CD8-positive, alpha-beta memory T cell (primary cell): Measurements from ENCODE around the gene RBP5. TPM values are rescaled to one million over a fixed set of nuclear protein-coding genes. Genes with fewer than 3 reads are reported as not detected.

Experiments used
- CTCF ChIA-PET: fragments of 350-600 bp; sonication (Branson Sonifier 250); formaldehyde crosslinking; loops from one replicate; lab custom pipeline; 2021; ENCODE audit warnings: antibody characterized with exemption; lab: Charles Lee
- POLR2A ChIA-PET: fragments of 350-600 bp; sonication (Branson Sonifier 250); formaldehyde crosslinking; loops from one replicate; lab custom pipeline; 2021; ENCODE audit warnings: antibody characterized with exemption; lab: Charles Lee
- DNase-seq, 5 donors: peaks; one replicate each; pipeline versions ENCODE4 v3.0.0 to v3.0.0-alpha.2; 2020 to 2022; ENCODE audit warnings: mixed read lengths in 1 of 5
- H3K27ac ChIP-seq: one replicate; pipeline ENCODE4 v1.7.0; 2013; ENCODE audit warnings: low read depth, mild to moderate bottlenecking, low read length, moderate library complexity
- H3K27me3 ChIP-seq: 2 replicates; pipeline ENCODE4 v1.7.0; 2013; ENCODE audit warnings: low read length, mild to moderate bottlenecking; ENCODE audit not compliant: insufficient read depth, poor library complexity, severe bottlenecking
- H3K36me3 ChIP-seq: 2 replicates; pipeline ENCODE4 v1.7.0; 2013; ENCODE audit warnings: mild to moderate bottlenecking, low read length, moderate library complexity; ENCODE audit not compliant: insufficient read depth
- H3K4me1 ChIP-seq: 2 replicates; pipeline ENCODE4 v1.7.0; 2013; ENCODE audit warnings: mild to moderate bottlenecking, low read length, moderate library complexity; ENCODE audit not compliant: insufficient read depth
- H3K4me3 ChIP-seq: 2 replicates; pipeline ENCODE4 v1.7.0; 2013; ENCODE audit warnings: mild to moderate bottlenecking, low read length
- H3K9me3 ChIP-seq: 2 replicates; pipeline ENCODE4 v1.7.0; 2013; ENCODE audit warnings: mild to moderate bottlenecking, low read length
- H3K27ac Mint-ChIP-seq, 8 donors: one replicate each; pipeline ENCODE4 v1.8.0; 2020 to 2021; ENCODE audit warnings: mixed read lengths in 8 of 8, mild to moderate bottlenecking in 6 of 8, inconsistent platforms in 3 of 8, moderate library complexity in 3 of 8
- H3K27me3 Mint-ChIP-seq, 2 donors: one replicate each; pipeline ENCODE4 v1.8.0; 2020 to 2021; ENCODE audit warnings: mixed read lengths in 2 of 2, mild to moderate bottlenecking in 1 of 2, moderate library complexity in 1 of 2
- H3K36me3 Mint-ChIP-seq, 3 donors: one replicate each; pipeline ENCODE4 v1.8.0; 2020 to 2021; ENCODE audit warnings: mixed read lengths in 3 of 3, inconsistent platforms in 1 of 3, mild to moderate bottlenecking in 1 of 3
- H3K4me1 Mint-ChIP-seq, 3 donors: one replicate each; pipeline ENCODE4 v1.8.0; 2020 to 2021; ENCODE audit warnings: mixed read lengths in 3 of 3, inconsistent platforms in 1 of 3, mild to moderate bottlenecking in 1 of 3
- H3K4me3 Mint-ChIP-seq, 7 donors: one replicate each; pipeline ENCODE4 v1.8.0; 2020 to 2021; ENCODE audit warnings: mixed read lengths in 7 of 7, mild to moderate bottlenecking in 6 of 7, moderate library complexity in 4 of 7, inconsistent platforms in 2 of 7
- H3K9me3 Mint-ChIP-seq, 5 donors: one replicate each; pipeline ENCODE4 v1.8.0; 2020 to 2022; ENCODE audit warnings: mixed read lengths in 5 of 5, mild to moderate bottlenecking in 3 of 5, moderate library complexity in 2 of 5, inconsistent platforms in 1 of 5
- polyA plus RNA-seq: library from polyadenylated mRNA; unstranded; fragments of 300-500 nt; fragmentation: Illumina TruSeq; gene quantifications from one replicate; pipeline ENCODE4 v1.2.3, GENCODE V29; 2021
- total RNA-seq, 2 experiments: library from RNA; stranded (reverse); gene quantifications; one replicate each; pipeline ENCODE4 v1.2.3, GENCODE V29; 2021

Gene RBP5
- total and polyA plus RNA-seq, 3 experiments from 2014 or later = 0.31 TPM; not detected in 2

GRCh38 chr12:7144414-7145120 is 15.9 kb upstream of the RBP5 start:
- ChIA-PET POLR2A (no interaction called here), CTCF (interaction anchor here (0.7 to 1.8 kb wide), 11 partner anchors 9 to 273 kb away, joined by 3 to 9 read pairs (median 4); partner anchors contain the start of genes C12orf57, C1R, C1RL and RNU7-1)
- no peak overlapping the region for H3K4me3 ChIP-seq
- no peaks in the 10 kb centered on the region for H3K4me1 ChIP-seq
- no peak overlapping the region for H3K27ac ChIP-seq
- peak in 2 of 5 donors; percentile 13 to 17 for DNase-seq
- H3K36me3 ChIP-seq = peaks cover 22% of the 10 kb centered on the region
- Mint-ChIP-seq H3K27me3 (no peaks in the 10 kb centered on the region), H3K36me3 (peaks cover 0 to 84% (median 27%) of the 10 kb centered on the region in 3 donors), H3K9me3 (no peaks in the 10 kb centered on the region), H3K4me1 (peaks cover 1 to 6% (median 3%) of the 10 kb centered on the region in 3 donors), H3K4me3 (no peak overlapping the region), H3K27ac (peak overlapping the region in 1 of 8 donors; percentile 75)
- no peaks in the 10 kb centered on the region for H3K9me3 ChIP-seq
- no peaks in the 10 kb centered on the region for H3K27me3 ChIP-seq

GRCh38 chr12:7143564-7143963 is 14.9 kb upstream of the RBP5 start:
- H3K36me3 ChIP-seq = peaks cover 14% of the 10 kb centered on the region
- no peaks in the 10 kb centered on the region for H3K27me3 ChIP-seq
- peaks cover 1 to 6% (median 3%) of the 10 kb centered on the region in 3 donors for H3K4me1 Mint-ChIP-seq
- no peaks in the 10 kb centered on the region for H3K4me1 ChIP-seq
- H3K4me3 Mint-ChIP-seq = no peak overlapping the region
- H3K27ac ChIP-seq = no peak overlapping the region
- H3K36me3 Mint-ChIP-seq = peaks cover 5 to 82% (median 29%) of the 10 kb centered on the region in 3 donors
- H3K27me3 Mint-ChIP-seq = no peaks in the 10 kb centered on the region
- no peaks in the 10 kb centered on the region for H3K9me3 ChIP-seq
- ChIA-PET CTCF (interaction anchor here (1.2 to 1.7 kb wide), 3 partner anchors 10 to 272 kb away, joined by 3 to 4 read pairs (median 4); no protein-coding TSS in a partner anchor), POLR2A (no interaction called here)
- H3K9me3 Mint-ChIP-seq = no peaks in the 10 kb centered on the region
- H3K4me3 ChIP-seq = no peak overlapping the region
- no peak for DNase-seq
- H3K27ac Mint-ChIP-seq = peak overlapping the region in 1 of 8 donors; percentile 10

- Mint-ChIP-seq H3K9me3 (no peaks in the 10 kb centered on the region), H3K36me3 (peaks cover 5 to 82% (median 31%) of the 10 kb centered on the region in 3 donors), H3K27ac (no peak overlapping the region), H3K4me1 (peaks cover 1 to 6% (median 3%) of the 10 kb centered on the region in 3 donors), H3K27me3 (no peaks in the 10 kb centered on the region), H3K4me3 (peak overlapping the region in 1 of 7 donors; percentile 17)
- no peaks in the 10 kb centered on the region for H3K4me1 ChIP-seq
- no peaks in the 10 kb centered on the region for H3K9me3 ChIP-seq
- CTCF ChIA-PET = interaction anchor here (0.6 to 1.2 kb wide), 3 partner anchors 10 to 52 kb away, joined by 3 read pairs; no protein-coding TSS in a partner anchor
- H3K4me3 ChIP-seq = no peak overlapping the region
- no peak for DNase-seq
- POLR2A ChIA-PET = no interaction called here
- H3K36me3 ChIP-seq = peaks cover 8% of the 10 kb centered on the region
- no peaks in the 10 kb centered on the region for H3K27me3 ChIP-seq
- no peak overlapping the region for H3K27ac ChIP-seq
Observed at GRCh38 chr12:7142809-7143465, 14.2 kb upstream of the RBP5 start.

GRCh38 chr12:7142056-7142644 is 13.5 kb upstream of the RBP5 start:
- Histone ChIP-seq H3K4me3 (no peak overlapping the region), H3K27ac (no peak overlapping the region), H3K27me3 (no peaks in the 10 kb centered on the region), H3K4me1 (no peaks in the 10 kb centered on the region), H3K36me3 (peaks cover 8% of the 10 kb centered on the region), H3K9me3 (no peaks in the 10 kb centered on the region)
- Mint-ChIP-seq H3K4me1 (peaks cover 1 to 10% (median 3%) of the 10 kb centered on the region in 3 donors), H3K9me3 (no peaks in the 10 kb centered on the region), H3K27me3 (no peaks in the 10 kb centered on the region), H3K4me3 (peak overlapping the region in 1 of 7 donors; percentile 17), H3K36me3 (peaks cover 5 to 87% (median 35%) of the 10 kb centered on the region in 3 donors), H3K27ac (peak overlapping the region in 1 of 8 donors; percentile 13)
- ChIA-PET CTCF (interaction anchor here (0.6 to 1.2 kb wide), 5 partner anchors 7 to 436 kb away, joined by 3 to 5 read pairs (median 3); no protein-coding TSS in a partner anchor), POLR2A (no interaction called here)
- DNase-seq = peak; percentile 13 to 64 (median 38)

- Mint-ChIP-seq H3K27me3 (no peaks in the 10 kb centered on the region), H3K36me3 (peaks cover 5 to 87% (median 31%) of the 10 kb centered on the region in 3 donors), H3K9me3 (no peaks in the 10 kb centered on the region), H3K4me1 (peaks cover 1 to 10% (median 3%) of the 10 kb centered on the region in 3 donors), H3K27ac (peak overlapping the region in 3 of 8 donors; percentile 0 to 81 (median 80)), H3K4me3 (no peak overlapping the region)
- Histone ChIP-seq H3K4me1 (no peaks in the 10 kb centered on the region), H3K36me3 (peaks cover 8% of the 10 kb centered on the region), H3K9me3 (no peaks in the 10 kb centered on the region), H3K27ac (no peak overlapping the region), H3K4me3 (no peak overlapping the region), H3K27me3 (no peaks in the 10 kb centered on the region)
- CTCF ChIA-PET = interaction anchor here (0.6 to 1.9 kb wide), 7 partner anchors 8 to 437 kb away, joined by 3 to 6 read pairs (median 3); partner anchors contain the start of gene PEX5
- POLR2A ChIA-PET = no interaction called here
- DNase-seq = no peak
Observed at GRCh38 chr12:7141351-7142005, 12.8 kb upstream of the RBP5 start.

- no peak overlapping the region for H3K4me3 ChIP-seq
- no peaks in the 10 kb centered on the region for H3K9me3 ChIP-seq
- DNase-seq = no peak
- H3K27ac ChIP-seq = no peak overlapping the region
- H3K27me3 Mint-ChIP-seq = no peaks in the 10 kb centered on the region
- peaks cover 0 to 10% (median 3%) of the 10 kb centered on the region in 3 donors for H3K4me1 Mint-ChIP-seq
- ChIA-PET POLR2A (no interaction called here), CTCF (no interaction called here)
- peaks cover 8% of the 10 kb centered on the region for H3K36me3 ChIP-seq
- no peaks in the 10 kb centered on the region for H3K27me3 ChIP-seq
- no peak overlapping the region for H3K4me3 Mint-ChIP-seq
- H3K4me1 ChIP-seq = no peaks in the 10 kb centered on the region
- H3K27ac Mint-ChIP-seq = peak overlapping the region in 4 of 8 donors; percentile 3 to 56 (median 26)
- H3K9me3 Mint-ChIP-seq = no peaks in the 10 kb centered on the region
- peaks cover 5 to 91% (median 36%) of the 10 kb centered on the region in 3 donors for H3K36me3 Mint-ChIP-seq
Observed at GRCh38 chr12:7139200-7139599, 10.5 kb upstream of the RBP5 start.

- Mint-ChIP-seq H3K4me3 (no peak overlapping the region), H3K27me3 (no peaks in the 10 kb centered on the region), H3K4me1 (peaks cover 0 to 11% (median 7%) of the 10 kb centered on the region in 3 donors), H3K36me3 (peaks cover 5 to 94% (median 32%) of the 10 kb centered on the region in 3 donors), H3K9me3 (no peaks in the 10 kb centered on the region), H3K27ac (peak overlapping the region in 3 of 8 donors; percentile 1 to 74 (median 71))
- no peaks in the 10 kb centered on the region for H3K4me1 ChIP-seq
- DNase-seq = no peak
- H3K4me3 ChIP-seq = no peak overlapping the region
- POLR2A ChIA-PET = no interaction called here
- H3K27ac ChIP-seq = no peak overlapping the region
- no peaks in the 10 kb centered on the region for H3K27me3 ChIP-seq
- CTCF ChIA-PET = no interaction called here
- H3K9me3 ChIP-seq = no peaks in the 10 kb centered on the region
- H3K36me3 ChIP-seq = peaks cover 1% of the 10 kb centered on the region
Observed at GRCh38 chr12:7137908-7138307, 9.2 kb upstream of the RBP5 start.
